Measurements from ENCODE around the gene PITPNC1.

PITPNC1 gene

GRCh38 chr17:67525239-67526135 lies 148.4 kb downstream of the PITPNC1 start:
- no peak for TF ChIP-seq CTCF (IDR thresholded peaks at IDR 0.05; ENCODE audit: low read length, missing control alignments)
- DNase-seq (ENCODE audit: low read depth), result no peak
- no peak overlapping the region for H3K4me3 ChIP-seq (replicated peaks; ENCODE audit: low read depth, low read length)

GRCh38 chr17:67526700-67527099 lies 149.6 kb downstream of the PITPNC1 start:
- H3K4me3 ChIP-seq (replicated peaks; ENCODE audit: low read depth, low read length), result no peak overlapping the region
- DNase-seq (ENCODE audit: low read depth), result no peak
- TF ChIP-seq CTCF (IDR thresholded peaks at IDR 0.05; ENCODE audit: low read length, missing control alignments), result no peak

DNA sequence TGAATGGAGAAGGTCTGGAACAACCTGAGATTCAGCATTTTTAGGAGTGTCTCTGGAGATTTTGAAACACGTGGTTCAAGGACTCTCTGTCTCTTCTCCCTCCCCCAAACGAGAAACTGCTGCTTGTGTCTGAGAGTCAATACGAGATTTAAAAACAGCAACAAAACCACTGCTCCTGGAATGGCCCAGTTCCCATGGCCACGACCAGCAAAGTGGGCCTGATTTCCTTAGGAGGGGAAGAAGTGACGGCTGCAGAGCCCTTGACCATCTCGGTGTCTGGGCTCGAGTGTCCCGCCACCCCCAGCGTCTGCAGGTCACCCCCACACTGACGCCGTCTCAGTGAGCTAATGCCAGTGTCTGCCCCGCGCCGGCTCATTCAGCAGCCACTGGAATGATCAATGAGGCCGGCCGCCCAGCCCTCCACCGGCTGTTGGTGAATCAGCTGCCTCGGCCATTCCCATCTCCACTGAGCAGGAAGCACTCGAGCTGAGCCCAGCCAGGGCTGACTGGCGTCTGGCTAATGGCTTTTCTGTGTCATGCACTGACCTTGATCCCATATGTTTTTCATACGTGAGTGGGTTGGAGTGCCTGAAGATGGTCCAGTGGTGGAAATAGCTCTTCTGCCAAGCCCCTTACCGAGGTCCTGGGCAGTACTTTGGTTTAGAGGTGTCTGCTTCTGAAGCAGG lies 151.8 kb downstream of the PITPNC1 start:
- peak; percentile 75 for DNase-seq (ENCODE audit: low read depth)
- peak overlapping the region; percentile 35 for H3K4me3 ChIP-seq (replicated peaks; ENCODE audit: low read depth, low read length)
- TF ChIP-seq CTCF (IDR thresholded peaks at IDR 0.05; ENCODE audit: low read length, missing control alignments), result no peak

- no peak overlapping the region for H3K4me3 ChIP-seq (replicated peaks; ENCODE audit: low read depth, low read length)
- DNase-seq (ENCODE audit: low read depth), result peak; percentile 34
- no peak for TF ChIP-seq CTCF (IDR thresholded peaks at IDR 0.05; ENCODE audit: low read length, missing control alignments)
Measured at GRCh38 chr17:67531291-67531690, 154.2 kb downstream of the PITPNC1 start.

DNA sequence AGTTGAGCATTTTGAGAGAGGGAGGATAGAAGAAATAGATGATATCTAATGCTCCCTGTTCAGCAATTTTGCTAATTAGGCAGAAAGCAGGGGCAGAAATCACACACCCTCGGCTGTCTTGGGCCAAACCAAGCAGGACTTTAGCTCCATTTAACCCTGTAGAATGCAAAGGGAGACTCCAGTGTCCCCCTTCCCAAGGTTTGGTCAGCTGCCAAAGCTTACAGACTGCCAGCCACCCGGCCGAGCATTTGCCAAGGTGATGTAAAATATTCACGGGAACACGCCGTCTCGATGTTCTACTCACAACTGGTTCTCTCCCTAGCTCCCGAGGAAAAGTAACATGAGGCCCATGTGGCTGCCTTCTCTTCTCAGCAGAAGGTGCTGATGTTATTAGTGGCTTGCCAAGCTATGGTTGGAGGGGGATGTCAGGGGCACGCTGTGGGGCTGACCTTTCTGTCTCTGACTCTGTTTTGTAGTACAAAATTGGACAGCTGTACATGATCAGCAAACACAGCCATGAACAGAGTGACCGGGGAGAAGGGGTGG lies 155.3 kb downstream of the PITPNC1 start:
- TF ChIP-seq CTCF (IDR thresholded peaks at IDR 0.05; ENCODE audit: low read length, missing control alignments), result no peak
- DNase-seq (ENCODE audit: low read depth), result no peak
- H3K4me3 ChIP-seq (replicated peaks; ENCODE audit: low read depth, low read length), result no peak overlapping the region

GRCh38 chr17:67534941-67535340 lies 157.9 kb downstream of the PITPNC1 start:
- H3K4me3 ChIP-seq (replicated peaks; ENCODE audit: low read depth, low read length), result no peak overlapping the region
- DNase-seq (ENCODE audit: low read depth), result no peak
- TF ChIP-seq CTCF (IDR thresholded peaks at IDR 0.05; ENCODE audit: low read length, missing control alignments), result no peak
